ENCODE results near the gene EMC10. TPM values are rescaled to one million over a fixed set of nuclear protein-coding genes. Genes with fewer than 3 reads are reported as not detected.

Gene EMC10
- total RNA-seq, 4 donors from 2014 or later, result 139 to 250 (median 214) TPM

DNA sequence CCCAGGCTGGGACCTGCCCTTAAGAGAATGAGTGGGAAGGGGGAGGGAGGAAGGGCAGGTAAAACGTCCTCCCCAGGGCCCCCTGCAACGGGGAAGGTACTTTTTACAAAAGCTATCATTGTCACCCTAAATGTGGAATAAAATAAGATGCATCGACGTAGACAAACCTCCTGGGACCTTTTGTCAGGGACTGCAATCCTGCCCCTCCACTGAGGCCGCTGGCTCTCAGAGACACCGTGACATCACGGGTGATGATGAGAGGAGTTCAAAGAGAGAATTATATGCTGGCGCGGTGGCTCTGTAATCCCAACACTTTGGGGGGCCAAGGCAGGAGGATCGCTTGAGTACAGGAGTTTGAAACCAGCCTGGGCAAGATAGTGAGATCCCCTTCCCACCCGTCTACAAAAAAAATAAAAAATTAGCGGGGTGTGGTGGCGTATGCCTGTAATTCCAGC lies 45.4 kb upstream of the EMC10 start:
- WGBS, 2 donors, result 33 to 45% methylated on average over 13 of the region's 13 CpGs
- no peak for DNase-seq
- Histone ChIP-seq H3K9me3 (no peaks in the 10 kb centered on the region), H3K4me3 (replicated peaks in 1 of 3) (no peak overlapping the region), H3K27ac (no peak overlapping the region), H3K27me3 (no peaks in the 10 kb centered on the region), H3K4me1 (peaks cover 14 to 22% of the 10 kb centered on the region in 2 donors), H3K36me3 (no peaks in the 10 kb centered on the region)
- TF ChIP-seq, protein P1, sequence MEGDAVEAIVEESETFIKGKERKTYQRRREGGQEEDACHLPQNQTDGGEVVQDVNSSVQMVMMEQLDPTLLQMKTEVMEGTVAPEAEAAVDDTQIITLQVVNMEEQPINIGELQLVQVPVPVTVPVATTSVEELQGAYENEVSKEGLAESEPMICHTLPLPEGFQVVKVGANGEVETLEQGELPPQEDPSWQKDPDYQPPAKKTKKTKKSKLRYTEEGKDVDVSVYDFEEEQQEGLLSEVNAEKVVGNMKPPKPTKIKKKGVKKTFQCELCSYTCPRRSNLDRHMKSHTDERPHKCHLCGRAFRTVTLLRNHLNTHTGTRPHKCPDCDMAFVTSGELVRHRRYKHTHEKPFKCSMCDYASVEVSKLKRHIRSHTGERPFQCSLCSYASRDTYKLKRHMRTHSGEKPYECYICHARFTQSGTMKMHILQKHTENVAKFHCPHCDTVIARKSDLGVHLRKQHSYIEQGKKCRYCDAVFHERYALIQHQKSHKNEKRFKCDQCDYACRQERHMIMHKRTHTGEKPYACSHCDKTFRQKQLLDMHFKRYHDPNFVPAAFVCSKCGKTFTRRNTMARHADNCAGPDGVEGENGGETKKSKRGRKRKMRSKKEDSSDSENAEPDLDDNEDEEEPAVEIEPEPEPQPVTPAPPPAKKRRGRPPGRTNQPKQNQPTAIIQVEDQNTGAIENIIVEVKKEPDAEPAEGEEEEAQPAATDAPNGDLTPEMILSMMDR (IDR thresholded peaks at IDR 0.05), result no peak
- no peak for TF ChIP-seq POLR2A (IDR thresholded peaks at IDR 0.05)
- intact Hi-C loops (cut with DNase I), result no loop called here

DNA sequence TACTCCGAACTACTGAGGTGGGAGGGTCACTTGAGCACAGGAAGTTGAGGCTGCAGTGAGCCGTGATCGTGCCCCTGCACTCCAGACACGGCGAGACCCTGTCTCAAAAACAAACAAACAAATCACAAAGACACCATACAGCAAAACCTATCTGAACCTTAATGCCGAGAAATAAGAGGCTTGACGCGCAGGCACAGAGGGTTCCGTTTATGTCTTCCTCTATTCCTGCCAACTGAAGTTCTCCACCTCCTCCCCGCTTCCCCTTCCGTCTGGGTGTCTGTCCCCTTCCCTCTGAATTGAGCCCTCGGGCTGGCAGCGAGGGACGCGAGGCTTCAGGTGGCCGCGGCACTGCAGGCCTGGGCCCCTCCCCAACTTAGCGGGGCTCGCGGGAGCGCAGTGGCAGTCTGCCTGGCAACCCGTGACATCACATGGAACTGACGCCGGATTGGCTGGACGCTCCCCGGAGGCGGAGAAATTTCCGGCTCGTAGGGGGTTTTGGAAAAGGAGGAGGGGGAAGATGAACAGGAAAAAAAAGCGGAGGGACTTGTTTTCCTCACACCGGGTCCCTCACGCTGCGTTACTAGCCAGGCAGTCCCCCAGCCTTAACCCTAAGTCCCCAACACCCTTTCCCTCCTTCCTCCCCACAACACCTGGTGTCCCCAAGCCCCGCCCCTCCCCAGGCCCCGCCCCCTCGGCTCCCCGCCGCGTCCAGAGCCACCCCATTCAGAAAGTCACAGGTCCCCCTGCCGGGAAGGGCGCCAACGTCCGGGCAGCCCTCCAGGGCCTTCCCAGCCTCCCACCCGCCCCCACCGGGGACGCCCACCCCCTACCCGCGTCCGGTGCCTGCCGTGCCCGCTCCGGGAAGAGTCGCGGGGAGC lies 44.7 kb upstream of the EMC10 start:
- H3K27ac ChIP-seq, result peak overlapping the region in 1 of 3 donors; percentile 20
- H3K9me3 ChIP-seq, result no peaks in the 10 kb centered on the region
- 2 to 3% methylated on average over 22 to 32 of the region's 54 CpGs for WGBS, 2 donors
- peak overlapping the region in 2 of 3 donors; percentile 58 to 64 for H3K4me3 ChIP-seq (replicated peaks in 1 of 3)
- intact Hi-C loops (cut with DNase I), result no loop called here
- H3K27me3 ChIP-seq, result no peaks in the 10 kb centered on the region
- H3K4me1 ChIP-seq, result peaks cover 14 to 22% of the 10 kb centered on the region in 2 donors
- peak; percentile 80 to 81 for DNase-seq
- TF ChIP-seq, protein P1 (IDR thresholded peaks at IDR 0.05), result no peak
- TF ChIP-seq POLR2A (IDR thresholded peaks at IDR 0.05), result no peak
- H3K36me3 ChIP-seq, result no peaks in the 10 kb centered on the region

DNA sequence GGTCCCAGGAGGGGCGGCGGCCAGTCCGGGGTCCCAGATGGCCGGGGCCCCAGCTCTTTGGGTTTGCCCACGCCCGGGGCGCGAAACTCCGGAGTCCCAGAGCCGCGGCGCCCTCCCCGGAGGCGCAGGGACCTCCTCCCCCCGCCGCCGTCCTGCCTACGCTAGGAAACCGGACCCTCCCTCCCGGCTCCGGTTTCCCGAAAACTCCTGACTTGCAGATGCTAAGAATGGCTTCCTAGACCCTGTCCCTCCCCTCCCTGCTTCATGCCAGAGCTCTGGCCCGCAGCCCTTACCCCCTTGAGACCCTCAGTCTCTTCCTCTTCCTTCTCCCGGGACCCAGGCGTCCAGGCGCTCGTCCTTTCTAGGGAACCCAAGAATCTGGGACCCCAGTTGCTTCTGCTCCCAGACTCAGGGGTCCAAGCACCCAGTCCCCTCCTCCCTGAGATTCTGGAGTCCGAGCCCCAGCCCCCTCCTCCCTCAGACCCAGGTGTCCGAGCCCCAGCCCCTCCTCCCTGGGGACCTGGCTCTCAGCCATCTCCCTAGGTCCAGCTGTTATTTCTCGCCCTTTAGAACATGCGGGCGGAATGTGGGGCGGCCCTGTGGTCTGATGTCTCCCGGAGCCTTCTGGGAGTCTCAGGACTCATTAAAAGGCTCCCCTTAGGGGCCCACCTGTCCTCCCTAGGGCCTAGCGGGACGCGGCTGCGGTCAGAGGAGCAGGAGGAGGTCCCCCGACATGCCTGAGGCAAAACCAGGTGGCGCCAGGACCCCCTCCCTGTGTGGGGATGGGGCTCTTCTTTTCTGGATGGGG lies 43.9 kb upstream of the EMC10 start, which contains the start of gene MYBPC2:
MYBPC2 (plus strand) TSS at position 672 of the 808 bp plus-strand sequence; CDS start at position 734, 62 bp downstream.
- intact Hi-C loops (cut with DNase I), result no loop called here
- WGBS, 2 donors, result 1 to 10% methylated on average over 17 to 20 of the region's 40 CpGs
- Histone ChIP-seq H3K4me1 (peaks cover 14 to 22% of the 10 kb centered on the region in 2 donors), H3K27ac (peak within 1 kb of the TSS in 1 of 3 donors; percentile 20), H3K4me3 (replicated peaks in 1 of 3) (peak within 1 kb of the TSS in 2 of 3 donors; percentile 58 to 64), H3K36me3 (no peaks in the 10 kb centered on the region), H3K9me3 (no peaks in the 10 kb centered on the region), H3K27me3 (no peaks in the 10 kb centered on the region)
- TF ChIP-seq, protein P1 (IDR thresholded peaks at IDR 0.05), result no peak
- no peak for TF ChIP-seq POLR2A (IDR thresholded peaks at IDR 0.05)
- peak; percentile 22 to 41 for DNase-seq

DNA sequence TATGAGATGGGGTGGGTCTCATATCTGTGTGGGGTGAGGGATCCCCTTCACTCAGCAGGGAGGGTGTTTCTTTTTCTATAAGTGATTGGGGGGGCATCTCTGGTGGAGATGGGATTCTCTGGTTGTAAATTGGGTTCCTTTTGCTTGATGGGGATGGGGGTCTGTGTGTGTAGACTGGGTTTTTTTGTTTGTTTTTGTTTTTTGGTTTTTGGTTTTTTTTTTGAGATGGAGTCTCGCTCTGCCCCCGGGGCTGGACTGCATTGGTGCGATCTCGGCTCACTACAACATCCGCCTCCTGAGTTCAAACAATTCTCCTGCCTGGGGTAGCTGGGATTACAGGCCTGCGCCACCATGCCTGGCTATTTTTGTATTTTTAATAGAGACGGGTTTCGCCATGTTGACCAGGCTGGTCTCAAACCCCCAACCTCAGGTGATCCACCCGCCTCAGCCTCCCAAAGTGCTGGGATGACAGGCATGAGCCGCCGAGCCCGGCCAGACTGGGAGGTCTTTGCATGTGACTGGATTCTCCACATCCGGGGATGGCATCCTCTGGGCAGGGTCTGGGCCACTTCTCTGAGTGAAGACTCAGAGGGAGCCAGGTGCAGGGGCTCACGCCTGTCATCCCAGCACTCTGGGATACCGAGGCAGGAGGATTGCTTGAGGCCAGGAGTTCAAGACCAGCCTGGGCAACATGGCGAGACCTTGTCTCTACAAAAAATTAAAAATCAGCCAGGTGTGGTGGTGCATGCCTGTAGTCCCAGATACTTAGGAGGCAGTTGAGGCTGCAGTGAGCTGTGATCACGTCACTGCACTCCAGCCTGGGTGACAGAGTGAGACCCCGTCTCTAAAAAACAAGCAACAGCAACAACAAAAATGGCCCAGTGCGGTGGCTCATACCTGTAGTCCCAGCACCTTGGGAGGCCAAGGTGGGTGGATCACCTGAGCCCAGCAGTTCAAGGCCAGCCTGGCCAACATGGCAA lies 42.8 kb upstream of the EMC10 start:
- Histone ChIP-seq H3K36me3 (no peaks in the 10 kb centered on the region), H3K27ac (no peak overlapping the region), H3K9me3 (no peaks in the 10 kb centered on the region), H3K4me3 (replicated peaks in 1 of 3) (no peak overlapping the region), H3K4me1 (peaks cover 6 to 14% of the 10 kb centered on the region in 2 donors), H3K27me3 (no peaks in the 10 kb centered on the region)
- TF ChIP-seq, protein P1 (IDR thresholded peaks at IDR 0.05), result no peak
- no peak for TF ChIP-seq POLR2A (IDR thresholded peaks at IDR 0.05)
- WGBS, 2 donors, result 67 to 75% methylated on average over 11 to 19 of the region's 19 CpGs
- DNase-seq, result no peak
- intact Hi-C loops (cut with DNase I), result no loop called here

Measured in thyroid gland (tissue), 4 donors.